H7 (cell line): ENCODE measurements around the gene CXorf49. TPM values are rescaled to one million over a fixed set of nuclear protein-coding genes. Genes with fewer than 3 reads are reported as not detected.
"Not testable (repeated sequence)": the region's sequence is repeated elsewhere in the genome, so short reads cannot be mapped to it uniquely, and the experiment has no call there.

Source experiments
- DNase-seq: peaks from one replicate; pipeline ENCODE4 v3.0.0; 2012
- H3K27me3 ChIP-seq: 2 replicates; pipeline ENCODE4 v1.6.0; 2011; ENCODE audit warnings: mild to moderate bottlenecking, low read length; ENCODE audit not compliant: control insufficient read depth, insufficient read depth
- H3K36me3 ChIP-seq: replicated peaks from 2 replicates; pipeline ENCODE4 v1.5.1; 2011; ENCODE audit warnings: low read length; ENCODE audit not compliant: control insufficient read depth, insufficient read depth
- H3K4me3 ChIP-seq: 2 replicates; pipeline ENCODE4 v1.5.1; 2011; ENCODE audit warnings: low read depth, mild to moderate bottlenecking, control low read depth, low read length, moderate library complexity; ENCODE audit not compliant: insufficient read depth
- total RNA-seq: library from RNA; depleted of rRNA; stranded (reverse); fragments of >200 nt; shearing (Covaris generic); gene quantifications from 2 replicates; pipeline ENCODE4 v1.2.3, GENCODE V29; 2014

CXorf49 gene
- total RNA-seq, 1 experiment from 2014 or later = not detected

DNA sequence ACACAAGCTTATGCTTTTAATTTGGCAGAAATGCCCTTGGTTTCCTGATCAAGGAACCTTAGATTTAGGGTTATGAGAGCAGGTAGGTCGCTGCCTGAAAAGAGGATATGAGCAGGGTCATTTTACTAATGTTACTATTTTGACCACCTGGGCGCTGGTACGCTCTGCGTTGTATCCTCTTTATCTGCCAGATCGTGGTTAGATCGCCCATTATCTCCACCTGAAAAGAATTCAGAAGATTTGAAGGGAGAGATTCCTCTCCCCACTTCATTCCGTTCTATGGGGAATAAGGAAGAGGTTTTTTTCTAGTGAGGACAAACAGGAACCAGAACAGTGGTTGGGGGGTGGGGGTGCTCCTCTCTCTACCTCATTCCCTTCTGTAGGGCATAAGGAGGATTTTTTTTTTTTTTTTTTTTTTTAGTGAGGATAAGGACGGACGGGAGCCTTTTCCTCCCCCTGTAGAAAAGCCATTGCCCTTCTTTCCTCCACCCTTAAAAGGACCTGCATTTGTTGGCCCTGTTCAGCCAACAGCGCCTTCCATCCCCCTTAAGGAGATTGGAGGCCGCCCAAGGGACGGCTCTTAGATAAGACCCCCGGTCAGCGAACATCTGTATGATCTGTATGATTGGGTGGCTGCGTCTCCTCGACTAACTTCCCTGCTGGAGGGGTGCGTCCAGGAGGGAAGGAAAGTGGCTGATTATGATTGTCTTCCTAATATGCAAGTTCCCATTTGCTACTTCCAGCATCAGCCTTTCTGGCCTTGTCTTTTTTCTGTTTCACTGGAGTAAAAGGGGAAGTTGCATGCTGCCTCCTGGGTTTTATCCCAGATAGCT is 20.4 kb downstream of the CXorf49 start:
- not testable (repeated sequence) for H3K36me3 ChIP-seq, DNase-seq, H3K27me3 ChIP-seq, H3K4me3 ChIP-seq

DNA sequence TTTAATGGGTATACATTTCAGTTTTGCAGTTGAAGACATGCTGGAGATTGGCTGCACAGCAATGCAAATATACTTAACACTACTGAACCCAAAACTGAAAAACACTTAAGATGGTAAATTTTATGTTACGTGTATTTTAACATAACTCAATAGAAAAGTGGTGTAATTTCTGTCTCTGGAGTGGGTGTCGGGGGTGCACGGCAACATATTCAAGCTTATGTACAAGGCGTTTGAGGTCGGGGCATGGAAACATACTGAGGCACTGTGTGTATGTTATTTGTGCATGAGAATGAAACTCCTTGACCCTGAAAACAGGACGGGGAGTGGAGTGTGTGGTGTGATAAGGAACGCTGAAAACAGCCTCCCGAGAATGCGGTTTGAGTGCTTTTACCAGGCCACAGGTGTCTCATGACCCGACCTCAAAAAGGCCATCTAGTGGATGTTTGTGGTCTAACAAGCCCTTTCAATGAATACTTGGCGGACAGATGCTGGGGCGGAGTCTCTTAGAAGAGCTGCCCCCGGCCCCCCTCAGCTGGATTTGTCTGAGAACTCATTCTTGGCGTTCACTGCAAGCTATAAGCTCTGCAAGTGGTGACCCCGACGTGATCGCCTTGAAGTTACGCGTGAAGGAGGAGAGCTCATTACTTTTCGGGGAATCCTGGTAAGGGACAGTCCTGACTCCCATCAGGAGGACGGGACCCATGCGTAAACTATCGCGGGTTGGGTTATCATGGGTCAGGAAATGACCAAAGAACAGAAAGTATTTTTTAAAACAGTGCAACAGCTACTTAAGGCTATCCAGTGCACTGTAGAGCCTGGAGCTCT is 21.2 kb downstream of the CXorf49 start:
- H3K4me3 ChIP-seq, H3K36me3 ChIP-seq, DNase-seq, H3K27me3 ChIP-seq: not testable (repeated sequence)

DNA sequence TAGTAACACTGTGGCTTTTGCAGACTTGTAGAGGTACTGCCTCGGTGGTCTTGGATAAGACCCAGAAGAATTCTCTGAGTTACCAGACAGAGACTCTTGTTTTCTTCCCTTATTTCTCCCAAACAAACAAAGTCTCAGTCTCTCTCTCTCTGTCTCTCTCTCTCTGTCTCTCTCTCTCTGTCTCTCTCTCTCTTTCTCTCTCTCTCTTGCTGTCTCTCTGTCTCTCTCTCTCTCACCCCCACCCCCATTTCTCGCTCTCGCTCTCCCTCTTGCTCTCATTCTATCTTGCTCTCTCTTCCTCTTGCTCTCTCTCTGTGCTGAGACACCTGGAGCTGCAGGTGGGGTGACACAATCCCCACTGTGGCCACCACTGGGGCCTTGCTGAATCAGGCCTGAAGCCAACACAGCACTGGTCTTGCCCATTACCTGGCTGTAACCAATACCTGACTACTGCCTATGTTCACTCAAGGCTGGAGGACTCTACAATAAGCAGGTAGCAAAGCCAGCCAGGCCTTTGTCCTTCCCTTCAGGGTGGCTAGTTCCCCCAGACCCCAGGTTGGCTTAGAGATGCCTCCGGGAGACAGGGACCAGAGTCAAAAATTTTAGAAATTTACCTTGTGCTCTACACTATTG is 38.4 kb downstream of the CXorf49 start:
- no peaks in the 10 kb centered on the region for H3K36me3 ChIP-seq
- no peak for DNase-seq
- H3K4me3 ChIP-seq = no peak overlapping the region
- no peaks in the 10 kb centered on the region for H3K27me3 ChIP-seq

DNA sequence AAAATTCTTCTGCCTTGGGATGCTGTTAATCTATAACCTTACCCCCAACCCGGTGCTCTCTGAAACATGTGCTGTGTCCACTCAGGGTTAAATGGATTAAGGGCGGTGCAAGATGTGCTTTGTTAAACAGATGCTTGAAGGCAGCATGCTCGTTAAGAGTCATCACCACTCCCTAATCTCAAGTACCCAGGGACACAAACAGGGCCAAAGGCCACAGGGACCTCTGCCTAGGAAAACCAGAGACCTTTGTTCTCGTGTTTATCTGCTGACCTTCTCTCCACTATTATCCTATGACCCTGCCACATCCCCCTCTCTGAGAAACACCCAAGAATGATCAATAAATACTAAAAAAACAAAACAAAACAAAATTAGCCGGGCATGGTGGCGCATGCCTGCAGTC is 40.9 kb downstream of the CXorf49 start:
- H3K4me3 ChIP-seq, DNase-seq, H3K36me3 ChIP-seq, H3K27me3 ChIP-seq: not testable (repeated sequence)

DNA sequence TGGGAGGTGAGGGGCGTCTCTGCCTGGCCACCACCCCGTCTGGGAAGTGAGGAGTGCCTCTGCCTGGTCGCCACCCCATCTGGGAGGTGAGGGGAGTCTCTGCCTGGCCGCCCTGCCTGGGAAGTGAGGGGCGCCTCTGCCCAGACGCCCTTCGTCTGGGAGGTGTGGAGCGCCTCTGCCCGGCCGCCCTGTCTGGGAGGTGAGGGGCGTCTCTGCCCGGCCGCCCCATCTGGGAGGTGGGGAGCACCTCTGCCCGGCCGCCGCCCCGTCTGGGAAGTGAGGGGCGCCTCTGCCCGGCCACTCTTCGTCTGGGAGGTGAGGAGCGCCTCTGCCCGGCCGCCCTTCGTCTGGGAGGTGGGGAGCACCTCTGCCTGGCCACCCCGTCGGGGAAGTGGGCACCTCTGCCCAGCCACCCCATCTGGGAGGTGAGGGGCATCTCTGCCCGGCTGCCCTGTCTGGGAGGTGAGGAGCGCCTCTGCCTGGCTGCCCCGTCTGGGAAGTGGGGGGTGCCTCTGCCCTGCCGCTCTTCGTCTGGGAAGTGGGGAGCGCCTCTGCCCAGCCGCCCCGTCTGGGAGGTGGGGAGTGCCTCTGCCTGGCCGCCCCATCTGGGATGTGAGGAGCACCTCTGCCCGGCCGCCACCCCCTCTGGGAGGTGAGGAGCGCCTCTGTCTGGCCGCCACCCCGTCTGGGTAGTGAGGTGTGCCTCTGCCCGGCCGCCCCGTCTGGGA is 41.9 kb downstream of the CXorf49 start:
- not testable (repeated sequence) for H3K4me3 ChIP-seq, H3K27me3 ChIP-seq, H3K36me3 ChIP-seq, DNase-seq

DNA sequence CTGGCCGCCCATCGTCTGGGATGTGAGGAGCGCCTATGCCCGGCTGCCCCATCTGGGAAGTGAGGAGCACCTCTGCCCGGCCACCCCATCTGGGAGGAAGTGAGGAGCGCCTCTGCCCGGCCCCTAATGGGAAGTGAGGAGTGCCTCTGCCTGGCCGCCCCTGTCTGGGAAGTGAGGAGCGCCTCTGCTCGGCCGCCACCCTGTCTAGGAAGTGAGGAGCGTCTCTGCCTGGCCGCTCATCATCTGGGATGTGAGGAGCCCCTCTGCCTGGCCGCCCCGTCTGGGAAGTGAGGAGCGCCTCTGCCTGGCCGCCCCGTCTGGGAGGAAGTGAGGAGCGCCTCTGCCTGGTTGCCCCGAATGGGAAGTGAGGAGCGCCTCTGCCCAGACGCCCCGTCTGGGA is 42.4 kb downstream of the CXorf49 start:
- not testable (repeated sequence) for DNase-seq, H3K36me3 ChIP-seq

DNA sequence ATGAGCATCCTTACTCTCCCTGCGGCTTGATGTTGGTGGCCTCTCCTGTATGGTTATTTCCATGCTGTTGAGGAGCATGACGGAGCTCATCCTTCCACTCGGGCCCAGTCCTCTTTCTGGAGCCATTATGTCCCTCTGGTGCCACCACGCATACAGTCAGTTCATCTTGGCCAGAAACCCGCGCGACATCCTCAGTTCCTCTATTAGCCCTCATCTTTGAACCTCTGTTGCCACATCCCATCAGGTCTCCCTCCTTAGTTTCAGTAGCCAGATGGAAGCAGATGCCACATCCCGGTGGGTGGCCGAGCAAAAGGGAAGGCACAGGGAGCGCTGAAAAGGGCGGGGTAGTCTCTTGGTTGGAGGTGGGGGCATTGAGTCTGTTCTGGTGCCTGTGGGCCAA is 46.1 kb downstream of the CXorf49 start:
- no peaks in the 10 kb centered on the region for H3K36me3 ChIP-seq
- no peaks in the 10 kb centered on the region for H3K27me3 ChIP-seq

More for the DNA sequence above, 42.4 kb downstream of the CXorf49 start:
- H3K27me3 ChIP-seq, H3K4me3 ChIP-seq: not testable (repeated sequence)

DNA sequence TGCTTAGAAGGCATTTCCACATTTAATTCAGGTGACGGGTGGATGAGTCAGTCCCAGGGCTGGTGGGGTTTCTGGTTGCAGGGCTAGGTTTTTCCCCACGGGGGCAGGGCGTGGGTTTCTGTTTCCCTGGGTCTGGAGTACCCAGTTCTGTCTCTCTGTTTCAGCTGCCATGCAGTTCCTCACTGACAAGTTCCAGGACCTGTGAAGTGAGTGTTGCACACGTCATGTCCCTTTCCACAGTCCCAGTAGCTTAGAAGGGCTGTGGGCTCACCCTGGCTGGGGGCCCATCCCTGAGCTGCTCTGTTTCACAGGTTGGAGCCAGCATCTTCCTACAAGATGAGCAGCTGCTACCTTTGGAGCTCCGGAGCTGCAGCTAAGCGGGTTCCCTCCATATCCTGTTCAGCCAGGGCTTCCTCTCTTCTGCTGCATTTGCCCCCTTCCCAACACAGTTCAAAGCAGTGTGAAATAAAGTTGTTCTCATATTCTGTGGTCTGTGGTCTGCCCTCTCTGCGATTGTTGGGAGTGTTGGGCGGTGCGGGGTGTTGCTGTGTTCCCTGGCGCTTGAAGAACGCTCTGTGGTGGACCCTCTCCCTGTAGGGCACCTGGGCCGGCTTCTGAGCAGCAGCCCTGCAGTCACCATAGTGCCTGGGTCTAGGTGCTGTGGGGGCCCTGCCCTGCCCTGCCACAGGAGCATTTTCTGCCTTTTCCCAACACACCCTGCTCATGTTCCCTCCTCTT is 46.9 kb downstream of the CXorf49 start:
- no peak overlapping the region for H3K4me3 ChIP-seq
- no peak for DNase-seq
- H3K36me3 ChIP-seq = no peaks in the 10 kb centered on the region
- no peaks in the 10 kb centered on the region for H3K27me3 ChIP-seq

More for the DNA sequence above, 46.1 kb downstream of the CXorf49 start:
- H3K4me3 ChIP-seq = no peak overlapping the region
- no peak for DNase-seq

DNA sequence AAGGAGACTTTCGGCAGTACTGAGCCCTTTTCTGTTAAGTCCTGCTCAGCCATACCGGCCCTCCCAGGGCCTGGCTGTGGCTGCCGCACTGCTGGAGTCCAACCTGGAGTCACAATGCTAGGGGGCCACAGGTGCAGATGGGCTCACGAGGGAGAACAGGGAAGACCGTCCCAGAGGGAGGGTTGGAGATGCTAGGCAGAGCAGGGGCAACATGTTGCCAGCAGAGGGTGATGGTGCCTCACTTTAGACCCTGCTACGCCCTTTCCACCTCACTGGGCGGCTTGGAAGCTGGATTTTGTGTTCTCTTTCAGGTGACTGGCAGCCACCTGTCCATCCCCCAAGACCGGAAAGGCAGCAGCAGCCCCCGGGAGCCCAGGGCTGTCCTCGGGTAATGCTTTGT is 48.1 kb downstream of the CXorf49 start:
- H3K36me3 ChIP-seq, H3K27me3 ChIP-seq, H3K4me3 ChIP-seq: not testable (repeated sequence)
- DNase-seq = peak; percentile 79

DNA sequence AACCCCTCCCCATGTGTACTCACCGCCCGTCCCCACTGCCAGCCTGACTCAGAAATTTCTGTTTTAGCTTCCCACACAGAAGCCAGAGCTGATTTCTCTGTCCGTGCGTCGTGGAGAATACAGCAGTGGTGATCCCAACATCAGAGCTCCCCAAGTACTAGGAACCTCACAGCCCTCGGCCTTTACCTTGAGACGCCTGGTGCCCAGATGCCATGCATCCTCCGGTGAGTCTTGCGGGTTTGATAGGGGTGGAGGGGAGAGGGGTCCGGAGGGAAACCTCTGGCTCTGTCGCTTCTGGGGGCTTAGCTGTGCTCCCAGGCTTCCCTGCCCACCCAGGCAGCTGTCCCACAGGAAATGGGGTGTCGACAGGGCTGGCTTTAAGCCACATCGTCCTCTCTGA is 48.6 kb downstream of the CXorf49 start:
- no peak overlapping the region for H3K4me3 ChIP-seq
- no peaks in the 10 kb centered on the region for H3K36me3 ChIP-seq
- DNase-seq = peak; percentile 32
- H3K27me3 ChIP-seq = no peaks in the 10 kb centered on the region

DNA sequence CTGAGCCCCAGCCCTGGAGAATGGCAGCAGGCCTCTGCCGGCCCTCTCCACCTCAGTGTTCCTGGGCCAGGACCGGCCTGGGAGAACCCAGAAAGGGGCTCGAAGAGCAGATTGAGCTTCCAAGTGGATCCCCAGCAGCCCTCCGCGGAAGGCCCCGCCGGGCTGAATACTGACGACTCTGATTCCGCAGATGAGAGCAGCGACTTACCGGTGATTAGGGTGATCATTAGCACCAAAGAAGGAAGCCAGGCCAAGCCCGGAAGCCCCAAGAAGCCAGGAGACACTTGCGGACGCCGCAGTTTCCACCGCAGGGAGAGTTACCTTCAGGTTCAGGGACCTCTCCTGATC is 49.9 kb downstream of the CXorf49 start:
- DNase-seq = peak; percentile 22
- no peaks in the 10 kb centered on the region for H3K36me3 ChIP-seq
- H3K27me3 ChIP-seq = no peaks in the 10 kb centered on the region
- no peak overlapping the region for H3K4me3 ChIP-seq

DNA sequence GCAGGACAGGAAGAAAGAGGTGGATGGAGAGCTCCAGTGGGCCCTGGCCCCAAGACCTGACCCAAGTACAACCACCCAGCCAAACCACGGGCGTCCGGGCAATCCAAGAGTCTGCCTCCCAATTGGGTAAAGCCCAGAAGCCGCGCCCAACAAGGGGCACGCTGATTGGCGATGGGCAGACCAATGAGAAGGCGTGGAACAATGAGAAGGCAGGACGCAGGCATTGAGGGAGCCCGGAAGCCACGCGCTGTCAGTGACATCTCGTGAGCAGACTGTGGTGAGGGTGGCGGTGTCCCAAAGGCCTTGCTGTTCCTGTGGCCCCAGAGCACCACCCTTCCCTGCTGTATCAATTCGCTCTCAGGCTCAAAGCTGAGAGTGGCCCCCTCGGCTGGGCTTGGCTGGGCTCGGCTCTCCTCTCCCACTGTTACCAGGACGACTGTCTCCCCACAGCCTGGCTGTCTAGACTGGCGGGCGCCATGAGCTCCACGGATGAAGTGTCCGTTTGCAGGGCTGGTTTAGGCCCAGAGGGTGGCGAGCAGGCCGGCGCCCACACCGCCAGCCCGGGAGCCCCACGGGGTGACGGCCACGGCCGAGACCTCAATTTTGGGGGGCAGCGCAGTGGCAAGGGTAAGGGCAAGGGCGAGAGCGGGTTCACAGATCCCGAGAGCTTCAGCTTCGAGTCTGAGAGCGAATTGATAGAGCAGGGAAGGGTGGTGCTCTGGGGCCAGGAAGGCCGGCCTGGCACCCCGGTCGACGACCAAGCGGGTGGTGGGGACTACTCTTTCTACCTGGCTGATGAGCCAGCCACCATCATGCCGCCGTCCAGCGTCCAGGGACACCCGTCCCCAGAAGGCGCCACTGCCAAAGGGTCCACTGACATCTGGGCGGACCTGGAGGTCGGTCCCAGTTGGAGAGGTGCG is 50.5 kb downstream of the CXorf49 start, which contains the start of gene LOC101059915:
TSS of gene LOC101059915 (plus strand) at position 219 of the 920 bp plus-strand sequence.
- H3K27me3 ChIP-seq = no peaks in the 10 kb centered on the region
- DNase-seq = peak; percentile 32
- no peaks in the 10 kb centered on the region for H3K36me3 ChIP-seq
- no peak within 1 kb of the TSS for H3K4me3 ChIP-seq
